Measurements from ENCODE around the gene MZF1. TPM values are rescaled to one million over a fixed set of nuclear protein-coding genes. Genes with fewer than 3 reads are reported as not detected.

MZF1 gene
- total and polyA plus RNA-seq, 2 donors (not counting 3 experiments of a cell fraction or from before 2014, with no cell fraction given) = 26.4 to 30.8 TPM

- POLR2A ChIA-PET = no interaction called here
- Histone ChIP-seq H3K9ac (replicated peaks; ENCODE audit: extremely low read depth, insufficient read depth, low read length) (no peak overlapping the region), H3K4me2 (ENCODE audit: insufficient read depth, low read length) (no peak overlapping the region), H3K9me3 (replicated peaks; ENCODE audit: control insufficient read depth, insufficient read depth, low read length) (no peaks in the 10 kb centered on the region), H3K4me3 (replicated peaks in 1 of 3; ENCODE audit: insufficient read depth in 1 of 3, low read depth in 1 of 3, low read length in 3 of 3) (no peak overlapping the region), H3K79me2 (ENCODE audit: control insufficient read depth, insufficient read depth, low read length) (no peaks in the 10 kb centered on the region), H3K9me1 (replicated peaks; ENCODE audit: control insufficient read depth, extremely low read depth, insufficient read depth, low read length) (no peaks in the 10 kb centered on the region), H3K27ac (ENCODE audit: insufficient read depth, low read depth, low read length) (no peak overlapping the region), H3K27me3 (ENCODE audit: control insufficient read depth in 2 of 2, insufficient read depth in 2 of 2, low read length in 2 of 2) (no peaks in the 10 kb centered on the region), H2AFZ (ENCODE audit: low read depth, low read length) (no peak overlapping the region), H3K4me1 (ENCODE audit: control insufficient read depth, extremely low read depth, insufficient read depth, low read length) (peaks cover 3% of the 10 kb centered on the region), H3K36me3 (ENCODE audit: control insufficient read depth in 2 of 2, extremely low read depth in 1 of 2, insufficient read depth in 2 of 2, low read length in 2 of 2) (peaks cover 0 to 16% of the 10 kb centered on the region in 2 experiments), H4K20me1 (replicated peaks; ENCODE audit: control insufficient read depth, extremely low read depth, insufficient read depth, low read length) (no peaks in the 10 kb centered on the region)
- dilution Hi-C loops (cut with MboI; ENCODE audit: extremely low pct_ligation_motif_present, low sequenced_read_pairs) (no loop called here), intact Hi-C loops (cut with micrococcal nuclease) (no loop called here)
- no peak for DNase-seq (ENCODE audit: low read depth, low spot score)
- no TSS peak for BruUV-seq (replicated peaks)
- no peak for TF ChIP-seq CTCF (IDR thresholded peaks at IDR 0.05; ENCODE audit: extremely low read depth in 1 of 2, insufficient read depth in 1 of 2, low read depth in 1 of 2, low read length in 2 of 2)
- CTCF ChIA-PET = no interaction called here
- FAIRE-seq = no peak
Measured at GRCh38 chr19:58584498-58585441, 11.6 kb upstream of the MZF1 start.

GRCh38 chr19:58582985-58583384 is 9.8 kb upstream of the MZF1 start:
- Histone ChIP-seq H3K9ac (replicated peaks; ENCODE audit: extremely low read depth, insufficient read depth, low read length) (no peak overlapping the region), H3K4me1 (ENCODE audit: control insufficient read depth, extremely low read depth, insufficient read depth, low read length) (peaks cover 3% of the 10 kb centered on the region), H2AFZ (ENCODE audit: low read depth, low read length) (no peak overlapping the region), H3K4me2 (ENCODE audit: insufficient read depth, low read length) (no peak overlapping the region), H3K4me3 (replicated peaks in 1 of 3; ENCODE audit: insufficient read depth in 1 of 3, low read depth in 1 of 3, low read length in 3 of 3) (no peak overlapping the region), H3K9me1 (replicated peaks; ENCODE audit: control insufficient read depth, extremely low read depth, insufficient read depth, low read length) (no peaks in the 10 kb centered on the region), H3K36me3 (ENCODE audit: control insufficient read depth in 2 of 2, extremely low read depth in 1 of 2, insufficient read depth in 2 of 2, low read length in 2 of 2) (peaks cover 0 to 16% of the 10 kb centered on the region in 2 experiments), H3K27ac (ENCODE audit: insufficient read depth, low read depth, low read length) (no peak overlapping the region), H3K79me2 (ENCODE audit: control insufficient read depth, insufficient read depth, low read length) (peaks cover 5% of the 10 kb centered on the region), H3K27me3 (ENCODE audit: control insufficient read depth in 2 of 2, insufficient read depth in 2 of 2, low read length in 2 of 2) (no peaks in the 10 kb centered on the region), H3K9me3 (replicated peaks; ENCODE audit: control insufficient read depth, insufficient read depth, low read length) (no peaks in the 10 kb centered on the region), H4K20me1 (replicated peaks; ENCODE audit: control insufficient read depth, extremely low read depth, insufficient read depth, low read length) (no peaks in the 10 kb centered on the region)
- POLR2A ChIA-PET = no interaction called here
- FAIRE-seq = no peak
- no peak for DNase-seq (ENCODE audit: low read depth, low spot score)
- TF ChIP-seq CTCF (IDR thresholded peaks at IDR 0.05; ENCODE audit: extremely low read depth in 1 of 2, insufficient read depth in 1 of 2, low read depth in 1 of 2, low read length in 2 of 2) (no peak), EZH2 (IDR thresholded peaks at IDR 0.05; ENCODE audit: borderline replicate concordance, low read depth, low read length, severe bottlenecking) (no peak), POLR2AphosphoS5 (IDR thresholded peaks at IDR 0.05; ENCODE audit: insufficient read depth, low read depth, low read length) (no peak), MYC (IDR thresholded peaks at IDR 0.05; ENCODE audit: low read depth, low read length) (no peak), MAX (IDR thresholded peaks at IDR 0.05; ENCODE audit: insufficient read depth, insufficient read length) (no peak), POLR2A (IDR thresholded peaks at IDR 0.05; ENCODE audit: low read depth, low read length) (no peak), GATA2 (IDR thresholded peaks at IDR 0.05; ENCODE audit: insufficient read depth, insufficient read length, low read depth, low read length) (no peak), JUN (IDR thresholded peaks at IDR 0.05; ENCODE audit: borderline replicate concordance, insufficient read depth, insufficient read length, low read depth) (no peak), FOS (IDR thresholded peaks at IDR 0.05; ENCODE audit: borderline replicate concordance, insufficient read depth, low read length) (no peak)
- no TSS peak for BruUV-seq (replicated peaks)
- intact Hi-C loops (cut with micrococcal nuclease) = no loop called here
- CTCF ChIA-PET = interaction anchor here (1.2 to 8.9 kb wide), 2 partner anchors 63 to 64 kb away, joined by 5 to 111 read pairs; partner anchors contain the start of gene ZBTB45
- dilution Hi-C loops (cut with MboI; ENCODE audit: extremely low pct_ligation_motif_present, low sequenced_read_pairs) = no loop called here
